ENCODE measurements around the gene ADK. TPM values are rescaled to one million over a fixed set of nuclear protein-coding genes. Genes with fewer than 3 reads are reported as not detected.

ADK gene
- total RNA-seq, 1 donor from 2014 or later, result 28.5 TPM

- TF ChIP-seq CTCF (conservative IDR thresholded peaks at IDR 0.05), result no peak
- peak overlapping the region; percentile 35 for H3K4me3 Mint-ChIP-seq
- peaks cover 2% of the 10 kb centered on the region for H3K36me3 Mint-ChIP-seq
- no peak for DNase-seq (ENCODE audit: extremely low spot score, unreplicated experiment)
- H3K4me1 Mint-ChIP-seq (ENCODE audit: unreplicated experiment), result peaks cover 44% of the 10 kb centered on the region
- H3K27ac Mint-ChIP-seq, result peak overlapping the region; percentile 50
- peaks cover 5% of the 10 kb centered on the region for H3K9me3 Mint-ChIP-seq
- H3K27me3 Mint-ChIP-seq, result no peaks in the 10 kb centered on the region
Measured at GRCh38 chr10:74586088-74586585, 435.1 kb downstream of the ADK start.

DNA sequence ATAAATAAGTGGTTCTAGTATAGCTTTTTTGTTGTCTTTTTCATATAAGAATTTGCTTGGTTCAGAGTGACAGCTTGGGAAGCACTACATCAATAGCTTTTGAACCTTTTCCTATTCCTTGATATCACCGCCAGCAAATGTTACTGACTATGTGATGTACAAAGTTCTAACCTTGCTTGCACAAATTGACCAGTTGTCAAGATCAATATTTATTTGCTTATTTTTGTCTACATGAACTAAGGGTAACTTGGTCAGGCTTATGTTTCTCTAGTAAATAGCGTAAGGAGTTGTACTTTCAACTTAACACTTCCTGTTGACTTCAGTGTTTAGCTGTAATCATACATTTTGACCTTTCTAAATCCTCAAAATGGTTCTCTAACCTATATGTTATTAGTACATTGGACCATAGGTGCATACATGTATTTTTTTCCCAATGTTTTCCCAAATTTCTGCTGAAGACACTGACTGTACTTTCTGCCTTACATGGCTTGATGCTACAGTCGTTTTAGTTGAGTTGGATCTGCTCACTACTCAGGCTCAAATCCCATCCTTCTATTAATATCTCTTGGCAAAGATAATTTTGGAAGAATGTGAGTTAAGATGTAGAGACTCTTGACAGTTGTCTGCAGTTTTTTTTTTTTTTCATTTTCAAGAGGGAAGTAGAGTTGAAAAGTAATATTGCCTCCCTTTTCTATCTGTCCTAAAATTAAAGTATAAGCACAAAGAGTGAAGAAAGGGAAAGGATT is 436.3 kb downstream of the ADK start:
- peak overlapping the region; percentile 49 for H3K27ac Mint-ChIP-seq
- no peak overlapping the region for H3K4me3 Mint-ChIP-seq
- no peaks in the 10 kb centered on the region for H3K27me3 Mint-ChIP-seq
- DNase-seq (ENCODE audit: extremely low spot score, unreplicated experiment), result no peak
- TF ChIP-seq CTCF (conservative IDR thresholded peaks at IDR 0.05), result no peak
- H3K9me3 Mint-ChIP-seq, result no peaks in the 10 kb centered on the region
- H3K36me3 Mint-ChIP-seq, result no peaks in the 10 kb centered on the region
- peaks cover 44% of the 10 kb centered on the region for H3K4me1 Mint-ChIP-seq (ENCODE audit: unreplicated experiment)

GRCh38 chr10:74589226-74589673 is 438.2 kb downstream of the ADK start:
- Mint-ChIP-seq H3K27me3 (no peaks in the 10 kb centered on the region), H3K9me3 (no peaks in the 10 kb centered on the region), H3K27ac (peak overlapping the region; percentile 79), H3K36me3 (no peaks in the 10 kb centered on the region), H3K4me1 (ENCODE audit: unreplicated experiment) (peaks cover 44% of the 10 kb centered on the region), H3K4me3 (peak overlapping the region; percentile 30)
- DNase-seq (ENCODE audit: extremely low spot score, unreplicated experiment), result no peak
- TF ChIP-seq CTCF (conservative IDR thresholded peaks at IDR 0.05), result no peak

DNA sequence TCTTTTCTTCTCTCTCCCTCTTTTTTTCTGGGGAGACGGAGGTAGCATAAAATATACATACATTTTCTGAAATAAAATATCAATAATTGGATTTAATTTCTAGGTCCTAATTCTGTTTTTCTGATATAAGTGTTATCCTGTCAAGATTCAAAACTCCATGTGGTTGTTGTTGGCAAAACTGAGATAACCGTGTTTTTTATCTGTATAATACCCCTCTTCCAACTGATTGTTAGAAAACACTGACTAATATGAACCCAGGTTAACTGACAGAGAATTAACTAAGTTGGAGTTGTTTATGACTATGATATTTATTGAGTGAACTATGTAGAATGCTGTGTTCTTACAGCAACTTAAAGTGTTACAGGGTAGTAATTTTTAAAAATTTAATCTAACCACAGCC is 438.8 kb downstream of the ADK start:
- Mint-ChIP-seq H3K27me3 (no peaks in the 10 kb centered on the region), H3K36me3 (no peaks in the 10 kb centered on the region), H3K4me1 (ENCODE audit: unreplicated experiment) (peaks cover 43% of the 10 kb centered on the region), H3K27ac (peak overlapping the region; percentile 79), H3K9me3 (no peaks in the 10 kb centered on the region), H3K4me3 (no peak overlapping the region)
- DNase-seq (ENCODE audit: extremely low spot score, unreplicated experiment), result no peak
- no peak for TF ChIP-seq CTCF (conservative IDR thresholded peaks at IDR 0.05)

DNA sequence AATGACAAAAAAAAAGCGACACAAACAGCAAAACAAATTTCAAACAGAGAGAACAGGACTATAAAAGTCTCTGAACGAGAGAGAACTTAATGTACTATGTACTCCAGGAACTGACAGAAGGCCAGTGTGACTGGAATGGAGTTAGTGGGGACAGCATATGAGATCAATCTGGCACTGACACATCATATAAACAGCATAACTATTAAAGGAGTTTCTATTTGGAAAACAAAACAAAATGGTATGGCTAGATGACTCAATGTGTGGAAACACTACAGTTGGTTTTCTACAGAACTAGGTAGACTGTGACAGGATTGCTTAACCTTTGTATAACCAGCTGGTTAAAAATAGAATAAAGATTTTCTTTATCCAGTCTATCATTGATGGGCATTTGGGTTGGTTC is 442.4 kb downstream of the ADK start:
- no peak for TF ChIP-seq CTCF (conservative IDR thresholded peaks at IDR 0.05)
- Mint-ChIP-seq H3K9me3 (no peaks in the 10 kb centered on the region), H3K4me3 (no peak overlapping the region), H3K4me1 (ENCODE audit: unreplicated experiment) (peaks cover 15% of the 10 kb centered on the region), H3K27ac (no peak overlapping the region), H3K36me3 (no peaks in the 10 kb centered on the region), H3K27me3 (no peaks in the 10 kb centered on the region)
- DNase-seq (ENCODE audit: extremely low spot score, unreplicated experiment), result no peak
